Measurements from ENCODE around the gene NR2C2AP.

GRCh38 chr19:19207637-19208572 lies 4.7 kb upstream of the NR2C2AP start:
- TF ChIP-seq CTCF (IDR thresholded peaks at IDR 0.05) = no peak
- no peak for TF ChIP-seq POLR2A (IDR thresholded peaks at IDR 0.05)

Measured in vagina (tissue), 2 donors.